ENCODE results near the gene ATXN1. TPM values are rescaled to one million over a fixed set of nuclear protein-coding genes. Genes with fewer than 3 reads are reported as not detected.

Gene ATXN1
- total RNA-seq, 1 experiment from 2014 or later, result 5.6 TPM

- Mint-ChIP-seq H3K4me3 (no peak overlapping the region), H3K27ac (no peak overlapping the region), H3K4me1 (peaks cover 8% of the 10 kb centered on the region in 2 experiments), H3K9me3 (no peaks in the 10 kb centered on the region; a peak in 1 of 5 replicates), H3K27me3 (ENCODE audit: low read depth) (peaks cover 4% of the 10 kb centered on the region), H3K36me3 (ENCODE audit: insufficient read depth in 1 of 3, low read depth in 3 of 3) (no peaks in the 10 kb centered on the region)
- no peak for DNase-seq
- Histone ChIP-seq H3K79me2 (ENCODE audit: insufficient read depth, low read length) (no peaks in the 10 kb centered on the region), H3K27me3 (ENCODE audit: insufficient read depth, low read length) (no peaks in the 10 kb centered on the region), H3K9me3 (ENCODE audit: control insufficient read depth, low read depth, low read length) (no peaks in the 10 kb centered on the region), H3K23me2 (ENCODE audit: insufficient read length, low read depth, low read length, poor library complexity, severe bottlenecking) (no peaks in the 10 kb centered on the region), H2BK15ac (ENCODE audit: low read depth, low read length) (no peak overlapping the region), H4K8ac (replicated peaks; ENCODE audit: insufficient read length, low read depth, low read length) (no peak overlapping the region), H3K18ac (ENCODE audit: insufficient read length, low read depth, low read length) (no peak overlapping the region), H3K27ac (ENCODE audit: insufficient read length, low read depth, low read length) (no peak overlapping the region), H4K20me1 (ENCODE audit: control insufficient read depth, insufficient read depth, insufficient read length) (no peaks in the 10 kb centered on the region), H3K9ac (ENCODE audit: extremely low read depth, insufficient read length, low read length) (no peak overlapping the region), H3K14ac (ENCODE audit: insufficient read depth, low read length) (no peak overlapping the region), H2AK5ac (ENCODE audit: insufficient read length, low read length) (no peak overlapping the region), H3K4me2 (ENCODE audit: insufficient read depth, insufficient read length, low read length) (no peak overlapping the region), H2BK120ac (ENCODE audit: low read depth, low read length, poor library complexity, severe bottlenecking) (no peak overlapping the region), H3K56ac (ENCODE audit: insufficient read length, low read depth, low read length) (no peak overlapping the region), H2BK20ac (ENCODE audit: low read depth, low read length, poor library complexity, severe bottlenecking) (no peak overlapping the region), H2BK5ac (ENCODE audit: insufficient read length, low read length) (no peak overlapping the region), H4K5ac (ENCODE audit: insufficient read length, low read depth, low read length) (no peak overlapping the region), H2BK12ac (ENCODE audit: insufficient read length, low read depth, low read length) (no peak overlapping the region), H4K91ac (ENCODE audit: insufficient read length, low read depth, low read length) (no peak overlapping the region), H3K23ac (ENCODE audit: insufficient read length, low read depth, low read length) (no peak overlapping the region), H3K79me1 (ENCODE audit: insufficient read depth, low read depth, low read length, poor library complexity, severe bottlenecking) (no peaks in the 10 kb centered on the region), H3K4me1 (ENCODE audit: insufficient read depth, low read length) (no peaks in the 10 kb centered on the region), H3T11ph (ENCODE audit: low read length) (no peak overlapping the region), H2AFZ (ENCODE audit: low read length) (no peak overlapping the region), H3K4ac (ENCODE audit: low read depth, low read length) (no peak overlapping the region)
- no peak for TF ChIP-seq CTCF (conservative IDR thresholded peaks at IDR 0.05)
- WGBS (ENCODE audit: extremely low coverage, insufficient read length, low lambda C conversion rate), result no CpG with 5 or more reads among the region's 6 CpGs
Observed at GRCh38 chr6:16291739-16292138, 469.5 kb downstream of the ATXN1 start.
